HG02870 (cell line): ENCODE results near the gene DIRAS1.

ENCODE experiments used
- ATAC-seq: cut with Tn5 transposase; IDR thresholded peaks from one replicate; pipeline ENCODE4 v1.9.1; 2021; ENCODE audit warnings: mild to moderate bottlenecking, moderate library complexity; ENCODE audit not compliant: unreplicated experiment

Gene DIRAS1

DNA sequence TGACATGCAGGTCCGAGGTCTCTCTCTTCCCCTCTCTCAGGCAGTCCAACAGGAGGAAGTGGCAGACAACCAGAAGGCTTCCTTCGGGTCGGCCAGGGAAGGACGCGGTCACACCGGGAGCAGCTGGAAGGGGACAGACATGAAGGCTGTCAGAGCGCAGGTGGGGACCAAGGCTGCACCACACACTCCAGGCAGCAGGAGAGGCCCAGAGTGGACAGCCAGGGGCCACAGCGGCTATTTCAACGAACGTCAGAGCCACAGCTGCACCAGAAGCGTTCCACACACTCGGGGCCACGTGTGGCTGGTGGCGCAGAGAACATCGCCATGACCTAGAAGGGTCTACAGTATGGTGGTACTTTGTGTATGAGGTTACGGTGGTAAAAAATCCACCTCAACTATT is 34.6 kb upstream of the DIRAS1 start:
- ATAC-seq, result no peak

- no peak for ATAC-seq
Observed at GRCh38 chr19:2755448-2755705, 34.2 kb upstream of the DIRAS1 start.

DNA sequence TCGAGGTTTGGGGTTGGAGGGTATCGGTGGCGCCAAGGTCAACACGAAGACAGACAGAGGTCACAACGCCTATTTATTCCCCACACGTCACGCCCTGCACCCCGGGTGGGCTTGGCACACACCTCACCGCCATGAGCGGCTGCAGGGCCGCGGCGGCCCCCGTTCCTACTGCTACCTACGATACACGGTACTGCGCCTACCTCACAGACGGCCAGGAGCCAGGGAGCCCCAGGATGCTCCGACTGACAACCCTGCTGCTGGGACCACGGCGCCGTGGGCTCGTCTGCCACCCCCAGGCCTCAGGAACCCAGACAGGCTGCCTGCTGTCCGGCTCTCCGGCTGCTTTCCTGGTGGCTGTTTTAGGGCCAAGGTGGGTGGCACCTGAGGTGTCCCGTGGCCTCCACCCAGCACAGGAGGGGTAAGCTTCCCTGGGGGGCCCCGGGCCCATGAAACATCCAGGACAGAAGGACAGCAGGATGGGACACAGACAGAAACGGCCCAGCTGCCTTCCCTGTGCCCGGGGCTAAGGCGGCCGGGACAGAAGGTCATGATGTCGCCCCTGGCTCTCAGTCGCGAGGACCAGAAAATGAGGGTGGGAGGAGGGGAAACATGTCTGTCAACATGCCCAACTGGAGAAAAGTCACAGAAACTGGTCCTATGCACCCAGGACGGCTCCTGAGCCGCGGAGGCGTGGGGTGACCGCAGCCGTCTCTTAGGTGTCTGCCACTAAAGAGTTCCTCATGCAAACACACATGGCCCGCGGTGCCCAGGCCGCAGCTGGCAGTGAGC is 33.7 kb upstream of the DIRAS1 start:
- no peak for ATAC-seq

DNA sequence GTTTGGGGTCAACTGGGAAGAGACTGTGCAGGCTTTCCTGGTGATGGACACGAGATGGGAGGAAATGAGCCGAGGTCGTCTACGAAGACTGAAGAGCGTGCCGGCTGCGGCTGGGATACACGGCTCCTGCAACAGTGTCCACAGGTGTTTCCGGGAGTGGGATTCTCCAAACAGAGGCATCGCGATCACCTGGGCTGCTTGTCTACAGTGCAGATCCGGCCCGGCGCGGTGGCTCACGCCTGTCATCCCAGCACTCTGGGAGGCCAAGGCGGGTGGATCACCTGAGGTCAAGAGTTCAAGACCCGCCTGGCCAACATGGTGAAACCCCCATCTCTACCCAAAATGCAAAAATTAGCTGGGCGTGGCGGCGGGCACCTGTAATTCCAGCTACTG is 30.3 kb upstream of the DIRAS1 start:
- no peak for ATAC-seq

DNA sequence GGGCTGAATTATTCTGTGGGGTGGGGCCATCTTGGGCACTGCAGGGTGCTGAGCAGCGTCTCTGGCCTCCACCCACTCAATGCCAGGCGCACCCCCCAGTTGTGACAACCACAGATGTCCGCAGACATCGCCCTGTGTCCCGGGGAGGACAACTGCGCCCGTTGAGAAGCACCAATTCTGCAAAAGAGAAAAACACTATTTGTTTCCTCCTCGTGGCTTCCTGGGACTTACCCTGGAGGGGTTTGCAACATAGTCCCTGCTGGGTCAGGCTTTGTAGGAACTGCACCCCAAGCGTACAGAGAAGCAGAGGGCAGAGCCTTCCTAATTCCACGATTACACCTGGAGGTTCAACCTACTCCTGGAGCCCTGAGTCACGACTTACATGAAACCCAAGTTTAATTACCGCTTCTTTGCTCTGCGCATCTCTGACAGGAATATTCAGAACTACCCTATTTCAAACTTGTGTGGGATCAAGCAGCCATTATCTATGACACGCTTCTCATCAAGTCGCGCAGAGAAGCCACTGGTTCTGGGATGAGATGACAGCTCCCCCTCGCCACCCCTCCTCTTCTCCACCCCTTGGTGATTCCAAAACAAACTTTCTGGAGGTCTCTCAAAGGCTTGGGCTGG is 29.8 kb upstream of the DIRAS1 start:
- no peak for ATAC-seq

DNA sequence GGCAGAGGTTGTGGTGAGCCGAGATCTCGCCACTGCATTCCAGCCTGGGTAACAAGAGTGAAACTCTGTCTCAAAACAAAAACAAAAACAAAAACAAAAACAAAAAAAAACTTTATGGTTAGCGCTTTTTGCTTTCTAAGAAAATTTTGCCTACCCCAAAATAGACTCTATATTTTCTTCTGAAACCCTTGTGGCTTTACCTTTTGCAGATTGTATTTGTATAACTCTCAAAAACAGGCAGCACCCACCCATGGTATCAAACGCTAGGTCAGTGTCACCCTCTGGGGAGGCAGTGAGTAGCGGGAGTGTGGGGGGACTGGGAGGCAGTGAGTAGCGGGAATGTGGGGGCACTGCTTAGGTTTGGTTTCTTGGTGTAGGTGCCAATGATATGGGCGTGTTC is 26.2 kb upstream of the DIRAS1 start:
- no peak for ATAC-seq

- ATAC-seq, result no peak
Observed at GRCh38 chr19:2744113-2744512, 22.9 kb upstream of the DIRAS1 start.

GRCh38 chr19:2743099-2743498 is 21.9 kb upstream of the DIRAS1 start:
- ATAC-seq, result no peak

DNA sequence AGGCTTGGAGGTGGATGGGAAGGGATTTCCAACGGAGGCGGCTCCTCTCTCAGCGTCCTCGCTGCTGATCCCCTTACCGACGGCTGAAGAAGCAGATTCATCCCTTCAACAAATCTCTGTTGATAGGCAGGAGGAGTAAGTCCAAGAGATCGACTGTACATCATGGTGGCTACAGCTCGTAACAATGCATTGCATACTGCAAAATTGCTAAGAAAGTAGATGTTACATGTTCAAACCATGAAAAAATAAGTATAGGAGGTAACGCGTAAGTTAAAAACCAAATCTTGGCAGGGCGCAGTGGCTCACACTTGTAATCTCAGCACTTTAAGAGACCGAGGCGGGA is 19.1 kb upstream of the DIRAS1 start:
- no peak for ATAC-seq

- peak; percentile 89 for ATAC-seq
Observed at GRCh38 chr19:2739602-2740313, 18.6 kb upstream of the DIRAS1 start, which contains the start of gene SLC39A3. TSS of gene SLC39A3 (minus strand) at chr19:2740017. CDS start at chr19:2737257, 2,760 bp downstream.

DNA sequence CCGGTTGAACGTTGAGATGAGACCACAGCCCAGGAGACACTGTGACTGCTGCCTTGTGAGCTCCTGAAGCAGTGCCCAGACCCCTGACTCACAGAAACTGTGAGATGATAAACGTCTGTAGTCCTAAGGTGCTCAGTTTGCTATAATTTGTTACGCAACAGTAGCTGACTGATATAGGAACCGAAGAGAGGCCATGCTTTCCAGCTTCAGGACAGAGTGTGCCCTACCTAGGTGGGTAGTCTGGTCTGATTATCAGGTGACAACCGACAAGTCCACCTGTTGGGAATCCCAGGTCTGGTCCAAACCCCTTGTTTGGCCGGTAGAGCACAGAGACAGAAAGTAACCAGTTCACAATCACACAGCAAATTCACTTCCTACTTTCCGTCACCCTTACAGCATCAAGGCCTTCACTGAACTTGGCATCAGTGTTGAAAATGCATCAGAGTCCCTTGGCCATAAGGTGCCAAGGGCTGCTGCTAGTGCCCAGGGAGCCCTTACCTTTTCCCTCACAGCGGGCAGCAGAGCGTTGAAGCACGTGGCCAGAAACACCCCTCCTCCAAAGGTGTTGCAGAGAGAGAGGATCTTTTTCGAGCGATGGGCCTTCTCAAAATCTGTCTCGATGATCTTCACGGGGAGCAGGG is 15.5 kb upstream of the DIRAS1 start:
- no peak for ATAC-seq

DNA sequence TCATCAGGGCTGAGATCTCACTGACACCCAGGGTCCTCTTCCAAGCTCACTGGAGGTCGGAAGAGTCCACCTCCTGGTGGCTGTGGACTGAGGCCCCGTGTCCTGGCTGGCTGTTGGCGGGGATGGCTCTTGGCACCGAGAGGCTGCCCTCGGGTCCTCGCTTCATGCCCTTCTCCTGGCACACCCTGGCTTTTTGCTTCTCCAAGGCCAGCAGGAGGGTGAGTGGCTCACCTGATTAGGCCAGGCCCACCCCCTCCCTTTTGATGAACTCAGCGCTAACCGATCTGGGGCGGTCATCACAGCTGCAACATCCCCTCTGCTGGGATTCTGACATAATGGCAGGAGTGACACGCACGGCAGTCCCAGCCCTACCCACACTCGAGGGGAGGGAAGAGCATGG is 14.2 kb upstream of the DIRAS1 start:
- ATAC-seq, result no peak

DNA sequence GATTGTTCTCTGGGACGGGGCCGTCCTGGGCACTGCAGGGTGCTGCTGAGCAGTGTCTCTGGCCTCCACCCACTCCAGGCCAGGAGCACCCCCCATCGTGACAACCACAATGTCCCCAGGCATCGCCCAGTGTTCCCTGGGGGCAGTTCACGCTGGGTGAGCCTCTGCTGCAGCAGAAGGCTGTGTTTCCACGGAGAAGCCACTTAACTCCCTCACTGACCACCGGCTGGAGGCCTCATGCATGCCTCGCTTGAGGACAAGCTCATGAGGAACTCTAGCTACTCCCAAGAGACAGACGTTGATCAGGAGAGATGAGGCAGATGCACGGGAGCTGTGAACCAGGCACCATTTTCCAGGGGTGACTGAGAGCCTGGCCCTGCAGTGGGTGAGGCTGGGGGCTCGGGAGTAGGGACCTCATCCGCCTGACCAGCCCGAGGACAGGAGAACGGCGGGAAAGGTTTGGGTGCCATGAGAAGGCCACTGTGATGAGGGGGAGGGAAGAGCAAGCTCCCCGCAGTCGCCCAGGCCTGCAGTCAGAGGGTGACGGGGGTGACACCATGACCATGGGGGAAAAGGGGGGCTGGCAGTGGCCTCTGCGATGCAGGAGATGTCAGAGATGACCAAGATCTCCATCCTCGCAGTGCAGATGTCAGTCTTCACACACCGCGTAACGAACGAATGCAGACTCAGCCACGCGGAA is 13.6 kb upstream of the DIRAS1 start:
- no peak for ATAC-seq

GRCh38 chr19:2733930-2734588 is 12.9 kb upstream of the DIRAS1 start:
- ATAC-seq, result no peak

DNA sequence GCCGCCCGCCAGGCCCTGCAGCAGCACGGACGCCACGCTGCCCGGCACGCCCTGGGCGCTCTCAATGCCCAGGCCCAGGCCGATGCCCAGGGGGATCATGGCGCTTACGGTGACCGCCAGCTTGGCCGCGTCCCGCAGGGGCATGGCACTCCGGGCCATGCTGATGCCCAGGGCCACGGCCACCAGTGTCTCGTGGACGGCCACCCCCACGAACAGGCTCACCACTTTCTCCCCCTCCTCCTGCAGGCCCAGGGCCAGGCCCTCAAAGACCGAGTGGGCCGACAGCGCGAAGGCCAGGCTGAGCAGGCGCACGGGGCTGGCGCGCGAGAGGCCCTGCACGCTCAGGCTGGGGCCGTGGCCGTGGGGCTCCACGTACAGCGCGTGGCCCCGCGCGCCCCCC is 11.7 kb upstream of the DIRAS1 start:
- no peak for ATAC-seq

DNA sequence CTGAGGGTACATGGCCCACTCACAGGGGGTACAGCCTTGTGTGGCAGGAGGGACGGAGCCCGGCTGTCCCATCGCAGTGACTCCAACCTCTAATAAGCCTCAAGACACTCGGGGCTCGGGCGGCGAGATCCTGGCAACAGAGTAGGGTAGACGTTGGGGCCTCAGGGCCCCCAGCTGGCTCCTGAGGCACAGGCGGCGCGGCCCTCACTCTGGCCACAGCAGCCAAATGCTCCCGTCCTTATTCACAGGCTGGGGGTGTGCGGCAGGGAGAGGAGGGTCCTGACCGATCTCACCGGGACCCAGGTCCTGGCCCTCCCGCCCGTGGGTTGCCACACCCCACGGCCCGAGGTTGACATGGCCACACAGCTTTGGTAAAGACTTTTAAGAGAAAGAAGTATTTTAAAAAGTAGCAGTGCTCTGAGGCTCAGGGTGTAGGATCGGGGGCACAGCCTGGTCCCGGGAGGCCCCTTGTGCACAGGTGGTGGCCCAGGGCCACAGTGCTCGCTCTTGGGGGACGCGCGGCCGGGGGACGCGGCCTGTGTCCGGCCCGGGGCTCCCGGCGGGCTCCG is 11.1 kb upstream of the DIRAS1 start:
- ATAC-seq, result no peak

DNA sequence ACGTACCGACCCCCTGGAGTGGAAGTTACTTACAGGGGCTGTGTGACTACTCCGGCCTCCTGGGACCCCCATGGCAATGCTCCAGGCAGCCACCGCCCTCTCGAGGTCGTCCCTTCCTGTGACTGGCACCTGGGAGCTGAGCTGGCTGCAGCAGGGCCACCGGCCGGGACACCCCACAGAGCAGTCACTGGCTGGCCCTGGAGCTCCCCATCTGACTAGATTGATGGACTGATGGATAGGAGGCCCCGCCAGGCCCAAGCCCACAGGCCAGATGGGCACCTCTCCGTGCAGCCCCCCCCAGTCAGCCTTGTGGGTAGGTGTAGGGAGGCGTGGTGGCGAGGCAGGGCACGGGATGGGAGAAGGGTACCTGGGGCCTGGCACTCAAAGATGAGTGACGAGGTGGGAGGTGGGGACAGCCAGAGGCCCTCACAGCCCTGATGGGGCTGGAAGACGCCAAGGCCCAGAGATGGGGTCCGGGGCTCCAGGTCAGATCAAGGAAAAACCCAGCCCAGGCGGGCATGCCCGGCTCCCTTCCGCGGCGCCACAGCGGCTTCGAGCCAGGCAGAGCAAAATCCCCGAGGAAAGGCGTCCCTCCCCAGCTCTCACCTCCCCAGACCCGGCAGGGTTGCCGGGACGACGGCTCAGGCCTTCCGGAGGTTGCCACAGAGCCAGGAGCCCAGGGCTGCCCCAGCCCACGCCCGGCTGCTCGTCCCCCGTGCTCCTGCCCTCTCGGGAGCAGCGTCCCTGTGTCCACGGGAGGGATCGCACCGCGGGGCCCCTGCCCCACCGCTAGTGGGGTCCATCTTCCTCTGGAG is 10.2 kb upstream of the DIRAS1 start:
- no peak for ATAC-seq

DNA sequence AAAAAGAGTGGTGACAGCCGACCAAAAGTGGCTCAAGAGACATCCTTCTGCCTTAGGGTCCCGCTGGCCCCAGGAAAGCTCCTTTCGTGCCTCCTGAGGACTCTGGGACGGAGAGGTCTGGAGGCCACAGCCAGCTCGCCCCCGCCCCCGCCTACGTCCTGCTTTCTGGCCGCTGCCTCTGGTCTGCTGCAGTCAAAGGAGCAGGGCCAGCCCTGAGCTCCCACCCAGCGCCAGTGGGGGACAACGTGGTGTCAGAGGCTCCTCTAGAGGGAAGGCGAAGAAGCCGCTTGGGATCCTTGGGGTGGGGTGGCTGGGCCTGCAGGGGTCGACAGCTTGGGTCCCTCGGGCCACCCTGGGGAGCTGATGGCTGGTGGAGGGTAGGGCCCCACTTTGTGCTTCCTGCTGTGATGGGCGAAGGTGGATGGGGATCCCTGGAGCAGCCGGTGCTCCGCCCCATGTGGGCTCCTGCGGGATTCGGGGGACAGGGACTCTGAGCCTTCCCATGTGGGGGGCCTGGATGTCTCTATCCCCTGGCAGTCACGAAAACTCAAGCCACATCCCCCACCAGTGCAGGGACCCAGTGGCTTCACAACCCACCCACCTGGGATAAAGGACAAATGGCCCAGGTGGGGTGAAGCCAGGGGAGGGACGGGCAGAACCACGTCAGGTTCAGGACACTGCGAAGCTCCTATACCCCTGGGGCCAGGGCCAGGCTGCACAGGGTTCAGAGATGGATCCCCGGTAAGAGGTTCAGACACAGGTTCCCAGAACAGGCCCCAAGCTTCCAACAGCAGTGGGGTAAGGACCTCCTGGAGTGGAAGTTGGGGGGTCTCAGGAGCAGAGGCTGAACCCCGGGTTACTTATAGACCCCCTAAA is 9.0 kb upstream of the DIRAS1 start:
- ATAC-seq, result no peak
